Loucy (cell line): Measurements from ENCODE around the gene CALR.

Experiments used
- H2AFZ ChIP-seq: fragments of 200-600 bp; sonication (generic); 2 replicates; pipeline ENCODE4 v1.6.0; 2016; ENCODE audit warnings: antibody characterized with exemption, mild to moderate bottlenecking, low read length, moderate library complexity
- H3F3A ChIP-seq: fragments of 200-600 bp; 2 replicates; pipeline ENCODE4 v1.6.0; 2016; ENCODE audit warnings: antibody characterized with exemption, low read depth, mild to moderate bottlenecking
- H3K27me3 ChIP-seq: fragments of 200-600 bp; sonication (generic); 2 replicates; pipeline ENCODE4 v1.6.1; 2014; ENCODE audit warnings: low read length, mild to moderate bottlenecking; ENCODE audit not compliant: insufficient read depth, poor library complexity, severe bottlenecking
- H3K36me3 ChIP-seq: fragments of 200-600 bp; sonication (generic); 2 replicates; pipeline ENCODE4 v1.6.1; 2016; ENCODE audit warnings: low read length; ENCODE audit not compliant: insufficient read depth
- H3K4me1 ChIP-seq: fragments of 200-600 bp; sonication (generic); 2 replicates; pipeline ENCODE4 v1.5.1; 2014; ENCODE audit warnings: low read length, mild to moderate bottlenecking; ENCODE audit not compliant: insufficient read depth, poor library complexity, severe bottlenecking
- H3K4me2 ChIP-seq: fragments of 200-600 bp; sonication (generic); 2 replicates; pipeline ENCODE4 v1.6.0; 2014; ENCODE audit warnings: antibody characterized with exemption, low read length, low read depth, mild to moderate bottlenecking; ENCODE audit not compliant: poor library complexity, severe bottlenecking
- H3K4me3 ChIP-seq: fragments of 200-600 bp; sonication (generic); 2 replicates; pipeline ENCODE4 v1.5.1; 2014; ENCODE audit warnings: low read length, mild to moderate bottlenecking, mixed read lengths; ENCODE audit not compliant: poor library complexity, severe bottlenecking
- H3K79me2 ChIP-seq: fragments of 200-600 bp; sonication (generic); 2 replicates; pipeline ENCODE4 v1.6.1; 2014; ENCODE audit warnings: low read length; ENCODE audit not compliant: insufficient read depth
- H3K9ac ChIP-seq: fragments of 200-600 bp; sonication (generic); 2 replicates; pipeline ENCODE4 v1.6.0; 2014; ENCODE audit warnings: mild to moderate bottlenecking, low read depth, low read length, moderate library complexity; ENCODE audit not compliant: poor library complexity, severe bottlenecking
- H3K9me2 ChIP-seq: fragments of 200-600 bp; sonication (generic); replicated peaks from 2 replicates; pipeline ENCODE4 v1.6.1; 2016; ENCODE audit warnings: low read depth, low read length, mixed read lengths
- H3K9me3 ChIP-seq: fragments of 200-600 bp; sonication (generic); 2 replicates; pipeline ENCODE4 v1.6.1; 2014; ENCODE audit warnings: mild to moderate bottlenecking, antibody characterized with exemption, low read length, low read depth; ENCODE audit not compliant: insufficient read depth
- H4K20me1 ChIP-seq: fragments of 200-600 bp; sonication (generic); 2 replicates; pipeline ENCODE4 v1.6.0; 2014; ENCODE audit warnings: antibody characterized with exemption, low read length, mild to moderate bottlenecking; ENCODE audit not compliant: insufficient read depth, poor library complexity, severe bottlenecking
- EZH2phosphoT487 ChIP-seq: fragments of 200-600 bp; IDR thresholded peaks from 2 replicates; pipeline ENCODE4 v1.6.1; 2018; ENCODE audit warnings: antibody characterized with exemption, mild to moderate bottlenecking, moderate library complexity, borderline replicate concordance
- TF ChIP-seq, protein P1 (sequence below): fragments of 200-600 bp; sonication (generic); conservative IDR thresholded peaks from 2 replicates; pipeline ENCODE4 v1.5.1; 2014; ENCODE audit warnings: mild to moderate bottlenecking, antibody characterized with exemption, low read length

CALR gene

DNA sequence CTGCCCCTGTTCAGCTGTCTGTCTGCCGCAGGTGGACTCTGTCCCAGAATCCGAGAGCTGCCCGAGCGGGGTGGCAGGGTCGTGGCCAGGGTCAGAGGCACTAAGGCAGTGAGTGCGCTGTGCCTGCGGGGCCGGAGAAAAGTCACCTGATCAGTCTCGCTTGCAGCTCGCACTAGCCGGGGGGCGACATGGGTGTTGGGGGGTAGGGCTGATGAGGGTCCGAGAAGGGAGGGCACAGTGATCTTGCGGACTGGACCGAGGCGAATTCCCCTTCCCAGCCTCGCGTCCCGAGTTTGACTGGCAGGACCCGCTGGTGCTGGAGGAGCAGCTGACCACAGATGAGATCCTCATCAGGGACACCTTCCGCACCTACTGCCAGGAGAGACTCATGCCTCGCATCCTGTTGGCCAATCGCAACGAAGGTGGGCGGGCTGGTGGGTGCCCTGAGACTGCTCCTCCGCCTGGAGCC lies 46.8 kb upstream of the CALR start:
- peaks cover 19% of the 10 kb centered on the region for H3K79me2 ChIP-seq
- peaks cover 6% of the 10 kb centered on the region for H3K4me1 ChIP-seq
- H3K36me3 ChIP-seq, result peaks cover 4% of the 10 kb centered on the region; the same call in 1 of the 2 replicates
- peaks cover 10% of the 10 kb centered on the region for H4K20me1 ChIP-seq
- H3K9me3 ChIP-seq, result no peaks in the 10 kb centered on the region
- H3K4me2 ChIP-seq, result peak overlapping the region; percentile 85
- no peaks in the 10 kb centered on the region for H3K9me2 ChIP-seq
- no peaks in the 10 kb centered on the region for H3F3A ChIP-seq
- H3K27me3 ChIP-seq, result no peaks in the 10 kb centered on the region
- peak overlapping the region; percentile 71 for H3K9ac ChIP-seq
- H3K4me3 ChIP-seq, result peak overlapping the region; percentile 83
- no peak overlapping the region for H2AFZ ChIP-seq
- TF ChIP-seq EZH2phosphoT487, result no peak
- TF ChIP-seq, protein P1, sequence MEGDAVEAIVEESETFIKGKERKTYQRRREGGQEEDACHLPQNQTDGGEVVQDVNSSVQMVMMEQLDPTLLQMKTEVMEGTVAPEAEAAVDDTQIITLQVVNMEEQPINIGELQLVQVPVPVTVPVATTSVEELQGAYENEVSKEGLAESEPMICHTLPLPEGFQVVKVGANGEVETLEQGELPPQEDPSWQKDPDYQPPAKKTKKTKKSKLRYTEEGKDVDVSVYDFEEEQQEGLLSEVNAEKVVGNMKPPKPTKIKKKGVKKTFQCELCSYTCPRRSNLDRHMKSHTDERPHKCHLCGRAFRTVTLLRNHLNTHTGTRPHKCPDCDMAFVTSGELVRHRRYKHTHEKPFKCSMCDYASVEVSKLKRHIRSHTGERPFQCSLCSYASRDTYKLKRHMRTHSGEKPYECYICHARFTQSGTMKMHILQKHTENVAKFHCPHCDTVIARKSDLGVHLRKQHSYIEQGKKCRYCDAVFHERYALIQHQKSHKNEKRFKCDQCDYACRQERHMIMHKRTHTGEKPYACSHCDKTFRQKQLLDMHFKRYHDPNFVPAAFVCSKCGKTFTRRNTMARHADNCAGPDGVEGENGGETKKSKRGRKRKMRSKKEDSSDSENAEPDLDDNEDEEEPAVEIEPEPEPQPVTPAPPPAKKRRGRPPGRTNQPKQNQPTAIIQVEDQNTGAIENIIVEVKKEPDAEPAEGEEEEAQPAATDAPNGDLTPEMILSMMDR, result no peak

DNA sequence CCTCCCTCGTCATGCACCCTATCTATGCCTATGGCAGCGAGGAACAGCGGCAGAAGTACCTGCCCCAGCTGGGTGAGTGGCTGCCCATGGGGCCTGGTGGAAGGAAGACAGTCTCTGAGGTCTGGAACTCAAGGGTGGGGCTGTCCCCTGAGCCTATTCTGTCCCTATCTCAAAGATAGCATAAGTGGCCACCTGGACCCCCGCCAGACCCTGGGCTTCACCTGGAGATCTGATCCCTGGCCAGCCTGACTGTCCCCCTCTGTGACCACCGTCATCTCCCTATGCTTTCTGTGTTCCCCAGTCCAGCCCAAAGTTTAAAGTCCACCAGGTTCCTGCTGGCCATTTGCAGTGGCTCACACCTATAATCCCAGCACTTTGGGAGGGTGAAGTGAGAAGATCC lies 44.8 kb upstream of the CALR start:
- Histone ChIP-seq H3K4me1 (peaks cover 6% of the 10 kb centered on the region), H3K79me2 (peaks cover 19% of the 10 kb centered on the region), H3F3A (no peaks in the 10 kb centered on the region), H3K36me3 (peaks cover 4% of the 10 kb centered on the region; the same call in 1 of the 2 replicates), H3K9me3 (no peaks in the 10 kb centered on the region), H3K4me3 (no peak overlapping the region), H3K4me2 (no peak overlapping the region), H3K9ac (no peak overlapping the region), H2AFZ (no peak overlapping the region), H3K27me3 (no peaks in the 10 kb centered on the region), H4K20me1 (peaks cover 10% of the 10 kb centered on the region), H3K9me2 (no peaks in the 10 kb centered on the region)
- TF ChIP-seq EZH2phosphoT487, result no peak
- TF ChIP-seq, protein P1, result no peak

DNA sequence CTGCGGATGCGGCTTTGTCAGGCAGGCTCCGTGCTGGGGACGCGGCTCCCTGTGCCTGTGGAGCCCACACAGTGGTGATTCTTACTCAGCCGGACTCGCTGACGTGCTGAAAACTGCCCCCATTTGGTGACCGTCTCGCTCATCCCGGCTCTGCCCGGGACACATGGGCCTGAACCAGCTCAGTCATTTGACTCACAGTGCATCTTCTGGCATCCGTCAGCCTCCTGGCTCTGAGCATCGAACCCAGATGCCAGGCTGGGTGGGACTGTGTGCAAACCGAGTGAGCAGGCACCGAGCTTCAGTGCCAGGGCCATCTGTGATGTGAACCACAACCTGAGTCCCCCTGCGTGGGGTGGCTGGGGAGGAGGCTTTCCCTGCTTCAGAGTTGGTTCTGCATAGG lies 41.9 kb upstream of the CALR start:
- Histone ChIP-seq H4K20me1 (peaks cover 6% of the 10 kb centered on the region), H3K9me2 (no peaks in the 10 kb centered on the region), H3K4me3 (no peak overlapping the region), H3K79me2 (peaks cover 14% of the 10 kb centered on the region), H2AFZ (no peak overlapping the region), H3K9me3 (no peaks in the 10 kb centered on the region), H3K36me3 (peaks cover 4% of the 10 kb centered on the region; the same call in 1 of the 2 replicates), H3K9ac (no peak overlapping the region), H3F3A (no peaks in the 10 kb centered on the region), H3K27me3 (no peaks in the 10 kb centered on the region), H3K4me1 (peaks cover 6% of the 10 kb centered on the region), H3K4me2 (no peak overlapping the region)
- TF ChIP-seq, protein P1, result no peak
- no peak for TF ChIP-seq EZH2phosphoT487
